Mesendoderm (in vitro differentiated cells): ENCODE measurements around the gene LMF1.

ENCODE experiments used
- DNase-seq: peaks from one replicate; pipeline ENCODE4 v3.0.0; 2013
- H2AK5ac ChIP-seq: 2 replicates; pipeline ENCODE4 v1.6.1; 2013; ENCODE audit warnings: low read length, inconsistent platforms
- H2BK120ac ChIP-seq: 2 replicates; pipeline ENCODE4 v1.6.1; 2013; ENCODE audit warnings: low read depth, mild to moderate bottlenecking, low read length, moderate library complexity, mixed read lengths
- H2BK15ac ChIP-seq: replicated peaks from 2 replicates; pipeline ENCODE4 v1.6.1; 2013; ENCODE audit warnings: low read depth, mild to moderate bottlenecking, moderate library complexity
- H2BK5ac ChIP-seq: 2 replicates; pipeline ENCODE4 v1.6.1; 2013; ENCODE audit warnings: low read length, inconsistent platforms
- H3K18ac ChIP-seq: 2 replicates; pipeline ENCODE4 v1.6.1; 2013; ENCODE audit warnings: mild to moderate bottlenecking, low read length, mixed read lengths
- H3K23ac ChIP-seq: one replicate; pipeline ENCODE4 v1.6.1; 2013; ENCODE audit warnings: low read length
- H3K27ac ChIP-seq: 2 replicates; pipeline ENCODE4 v1.5.1; 2013; ENCODE audit warnings: low read depth, mild to moderate bottlenecking, inconsistent platforms, low read length, moderate library complexity
- H3K27me3 ChIP-seq: 2 replicates; pipeline ENCODE4 v1.6.1; 2013; ENCODE audit warnings: low read length, control low read depth, mild to moderate bottlenecking, inconsistent platforms; ENCODE audit not compliant: insufficient read depth, poor library complexity
- H3K36me3 ChIP-seq: 2 replicates; pipeline ENCODE4 v1.6.1; 2013; ENCODE audit warnings: low read length, inconsistent platforms; ENCODE audit not compliant: control insufficient read depth, insufficient read depth
- H3K4ac ChIP-seq: one replicate; pipeline ENCODE4 v1.6.1; 2013; ENCODE audit warnings: low read depth, mild to moderate bottlenecking, low read length, moderate library complexity
- H3K4me1 ChIP-seq: 2 replicates; pipeline ENCODE4 v1.6.1; 2013; ENCODE audit warnings: low read depth, low read length, inconsistent platforms; ENCODE audit not compliant: control insufficient read depth
- H3K4me2 ChIP-seq: 2 replicates; pipeline ENCODE4 v1.6.1; 2013; ENCODE audit warnings: low read length
- H3K4me3 ChIP-seq: 2 replicates; pipeline ENCODE4 v1.5.1; 2013; ENCODE audit warnings: mild to moderate bottlenecking, low read length
- H3K56ac ChIP-seq: one replicate; pipeline ENCODE4 v1.6.1; 2013; ENCODE audit warnings: low read length
- H3K79me1 ChIP-seq: 2 replicates; pipeline ENCODE4 v1.6.1; 2013; ENCODE audit warnings: low read length, inconsistent platforms
- H3K79me2 ChIP-seq: 2 replicates; pipeline ENCODE4 v1.6.1; 2013; ENCODE audit warnings: mild to moderate bottlenecking, low read length; ENCODE audit not compliant: control insufficient read depth, insufficient read depth
- H3K9ac ChIP-seq: 2 replicates; pipeline ENCODE4 v1.6.1; 2013; ENCODE audit warnings: low read length, inconsistent platforms
- H4K5ac ChIP-seq: one replicate; pipeline ENCODE4 v1.6.1; 2013; ENCODE audit warnings: low read length
- H4K8ac ChIP-seq: one replicate; pipeline ENCODE4 v1.6.1; 2013; ENCODE audit warnings: low read depth, mild to moderate bottlenecking, control low read depth, low read length, moderate library complexity
- WGBS: extraction: QIAGEN DNeasy Blood & Tissue Kit; methylation state at CpG from one replicate; pipeline ENCODE4 v1.1.7; 2013; ENCODE audit warnings: low lambda C conversion rate, missing lambda C conversion rate; ENCODE audit not compliant: insufficient coverage; ENCODE audit errors: extremely low coverage; 5-methylcytosine and 5-hydroxymethylcytosine counted together

Gene LMF1

GRCh38 chr16:848510-849253, 122.1 kb downstream of the LMF1 start:
- no peaks in the 10 kb centered on the region for H3K79me1 ChIP-seq
- H3K4me3 ChIP-seq = no peak overlapping the region
- no CpG with 5 or more reads among the region's 44 CpGs for WGBS
- no peak overlapping the region for H3K9ac ChIP-seq
- H3K56ac ChIP-seq = no peak overlapping the region
- H2BK5ac ChIP-seq = no peak overlapping the region
- no peak overlapping the region for H2BK120ac ChIP-seq
- H3K36me3 ChIP-seq = no peaks in the 10 kb centered on the region
- no peak overlapping the region for H3K18ac ChIP-seq
- DNase-seq = no peak
- H4K5ac ChIP-seq = no peak overlapping the region
- H4K8ac ChIP-seq = no peak overlapping the region
- H2AK5ac ChIP-seq = no peak overlapping the region
- H3K79me2 ChIP-seq = no peaks in the 10 kb centered on the region
- no peak overlapping the region for H3K4ac ChIP-seq
- H3K23ac ChIP-seq = no peak overlapping the region
- no peaks in the 10 kb centered on the region for H3K4me1 ChIP-seq
- no peak overlapping the region for H3K4me2 ChIP-seq
- no peak overlapping the region for H3K27ac ChIP-seq
- no peaks in the 10 kb centered on the region for H3K27me3 ChIP-seq
- no peak overlapping the region for H2BK15ac ChIP-seq

GRCh38 chr16:847681-848445, 122.9 kb downstream of the LMF1 start:
- no peak for DNase-seq
- no peak overlapping the region for H3K4me3 ChIP-seq
- H3K18ac ChIP-seq = no peak overlapping the region
- H2BK15ac ChIP-seq = no peak overlapping the region
- no peak overlapping the region for H3K4me2 ChIP-seq
- no peak overlapping the region for H2BK5ac ChIP-seq
- H2BK120ac ChIP-seq = no peak overlapping the region
- no peak overlapping the region for H2AK5ac ChIP-seq
- no peaks in the 10 kb centered on the region for H3K79me2 ChIP-seq
- WGBS = no CpG with 5 or more reads among the region's 33 CpGs
- no peaks in the 10 kb centered on the region for H3K4me1 ChIP-seq
- H3K4ac ChIP-seq = no peak overlapping the region
- no peak overlapping the region for H3K56ac ChIP-seq
- no peaks in the 10 kb centered on the region for H3K27me3 ChIP-seq
- H3K23ac ChIP-seq = no peak overlapping the region
- no peak overlapping the region for H4K8ac ChIP-seq
- H3K9ac ChIP-seq = no peak overlapping the region
- no peaks in the 10 kb centered on the region for H3K36me3 ChIP-seq
- H3K27ac ChIP-seq = no peak overlapping the region
- no peaks in the 10 kb centered on the region for H3K79me1 ChIP-seq
- no peak overlapping the region for H4K5ac ChIP-seq

DNA sequence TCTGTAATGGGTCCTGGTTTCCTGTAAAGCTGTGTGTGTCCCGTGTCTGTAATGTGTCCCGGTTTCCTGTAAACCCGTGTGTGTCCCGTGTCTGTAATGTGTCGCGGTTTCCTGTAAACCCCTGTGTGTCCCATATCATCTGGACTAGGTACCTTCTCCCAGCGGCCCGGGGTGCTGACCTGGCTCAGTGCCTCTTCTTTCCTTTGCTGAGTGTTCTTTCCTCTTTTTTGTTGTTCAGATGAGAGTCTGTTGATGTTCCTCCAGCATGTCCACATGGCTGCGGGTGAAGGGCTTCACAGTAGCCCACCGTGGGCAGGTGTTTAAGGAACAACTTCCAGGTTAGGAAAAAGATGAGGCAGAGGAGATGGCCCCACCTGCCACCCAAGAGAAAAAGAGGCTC, 123.6 kb downstream of the LMF1 start:
- no peak overlapping the region for H3K4me3 ChIP-seq
- H3K18ac ChIP-seq = no peak overlapping the region
- no peak for DNase-seq
- H3K4me1 ChIP-seq = no peaks in the 10 kb centered on the region
- no peak overlapping the region for H4K8ac ChIP-seq
- no peak overlapping the region for H3K9ac ChIP-seq
- H3K4ac ChIP-seq = no peak overlapping the region
- no peak overlapping the region for H2BK5ac ChIP-seq
- no peak overlapping the region for H2BK15ac ChIP-seq
- H3K23ac ChIP-seq = no peak overlapping the region
- H2AK5ac ChIP-seq = no peak overlapping the region
- H3K27me3 ChIP-seq = no peaks in the 10 kb centered on the region
- no peak overlapping the region for H4K5ac ChIP-seq
- no peaks in the 10 kb centered on the region for H3K79me2 ChIP-seq
- no peak overlapping the region for H3K27ac ChIP-seq
- no peak overlapping the region for H3K4me2 ChIP-seq
- H3K56ac ChIP-seq = no peak overlapping the region
- no CpG with 5 or more reads among the region's 10 CpGs for WGBS
- no peak overlapping the region for H2BK120ac ChIP-seq
- no peaks in the 10 kb centered on the region for H3K36me3 ChIP-seq
- H3K79me1 ChIP-seq = no peaks in the 10 kb centered on the region

DNA sequence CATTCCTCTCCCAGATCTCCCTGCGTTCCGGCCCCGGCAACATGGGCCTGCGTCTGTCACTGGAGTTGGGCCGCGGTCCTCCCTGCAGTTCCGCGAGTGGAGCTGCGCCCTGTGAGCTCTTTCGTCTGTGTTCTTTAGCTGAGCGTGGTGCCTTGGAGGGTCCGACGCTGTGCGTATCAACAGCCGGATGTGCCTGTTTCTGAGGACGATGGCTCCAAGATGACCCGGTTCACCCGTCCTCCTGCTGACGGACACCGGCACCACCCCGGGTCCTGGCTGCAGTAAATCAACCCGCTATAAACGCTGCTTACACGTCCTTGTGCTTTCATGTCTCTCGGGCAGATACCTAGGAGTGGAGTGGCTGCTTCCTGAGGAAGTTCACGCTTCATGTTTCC, 125.4 kb downstream of the LMF1 start:
- Histone ChIP-seq H3K9ac (no peak overlapping the region), H4K5ac (no peak overlapping the region), H3K27me3 (no peaks in the 10 kb centered on the region), H3K4ac (no peak overlapping the region), H2BK15ac (no peak overlapping the region), H2BK5ac (no peak overlapping the region), H3K56ac (no peak overlapping the region), H3K27ac (no peak overlapping the region), H3K79me1 (no peaks in the 10 kb centered on the region), H3K18ac (no peak overlapping the region), H4K8ac (no peak overlapping the region), H3K4me3 (no peak overlapping the region), H3K4me1 (no peaks in the 10 kb centered on the region), H2AK5ac (no peak overlapping the region), H3K79me2 (no peaks in the 10 kb centered on the region), H2BK120ac (no peak overlapping the region), H3K4me2 (no peak overlapping the region), H3K23ac (no peak overlapping the region), H3K36me3 (no peaks in the 10 kb centered on the region)
- no peak for DNase-seq
- WGBS = no CpG with 5 or more reads among the region's 26 CpGs

DNA sequence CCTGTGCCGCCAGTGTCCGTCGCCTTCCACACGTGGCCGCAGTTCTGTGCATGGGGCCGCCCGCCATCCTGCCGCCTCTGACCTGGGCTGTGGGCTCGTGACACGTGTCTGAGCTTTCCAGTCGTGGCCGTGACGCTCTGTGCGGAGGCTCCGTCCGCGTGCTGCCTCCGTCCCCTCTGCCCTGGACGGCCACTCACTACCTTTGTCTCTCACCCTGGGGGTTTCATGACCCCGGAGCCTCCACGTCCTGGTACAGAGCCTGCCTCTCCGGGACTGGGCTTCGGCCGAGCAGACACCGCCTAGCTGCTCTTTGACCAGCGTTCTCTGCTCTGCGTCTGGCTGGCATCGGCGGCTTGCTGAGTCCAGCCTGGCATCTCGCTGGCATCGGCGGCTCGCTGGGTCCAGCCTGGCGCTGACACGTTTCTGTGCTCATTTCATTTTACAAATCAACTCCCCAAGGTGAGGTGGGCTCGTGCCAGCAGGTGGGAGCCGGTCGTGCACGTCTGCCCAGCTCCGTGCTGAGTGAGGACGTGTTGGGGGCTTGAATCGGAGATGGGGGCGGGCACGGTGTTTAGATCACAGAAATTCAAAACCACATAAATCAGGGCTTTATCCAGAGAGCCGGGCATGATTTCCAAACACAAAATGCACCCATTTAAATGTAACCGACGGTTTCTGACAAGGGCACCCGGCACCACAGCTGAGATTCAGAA, 126.0 kb downstream of the LMF1 start:
- Histone ChIP-seq H3K56ac (no peak overlapping the region), H4K8ac (no peak overlapping the region), H2BK5ac (no peak overlapping the region), H2AK5ac (no peak overlapping the region), H3K4me3 (no peak overlapping the region), H2BK120ac (no peak overlapping the region), H3K9ac (no peak overlapping the region), H4K5ac (no peak overlapping the region), H3K18ac (no peak overlapping the region), H3K4me1 (no peaks in the 10 kb centered on the region), H2BK15ac (no peak overlapping the region), H3K79me1 (no peaks in the 10 kb centered on the region), H3K4me2 (no peak overlapping the region), H3K23ac (no peak overlapping the region), H3K27me3 (no peaks in the 10 kb centered on the region), H3K27ac (no peak overlapping the region), H3K36me3 (no peaks in the 10 kb centered on the region), H3K79me2 (no peaks in the 10 kb centered on the region), H3K4ac (no peak overlapping the region)
- no CpG with 5 or more reads among the region's 48 CpGs for WGBS
- DNase-seq = no peak
